GM21825 (cell line): ENCODE data around the gene PRRC2B.
A peak's percentile ranks its signal among the peaks of the same experiment; 100 is the strongest.
"Not testable (repeated sequence)": the region's sequence is repeated elsewhere in the genome, so short reads cannot be mapped to it uniquely, and the experiment has no call there.

Experiments used
- ATAC-seq: cut with Tn5 transposase; IDR thresholded peaks from one replicate; pipeline ENCODE4 v1.9.1; 2021; ENCODE audit warnings: mild to moderate bottlenecking, moderate library complexity; ENCODE audit not compliant: unreplicated experiment

Gene PRRC2B

GRCh38 chr9:131503626-131504465, 110.0 kb downstream of the PRRC2B start:
- ATAC-seq: peak; percentile 6

GRCh38 chr9:131505012-131505411, 111.1 kb downstream of the PRRC2B start:
- no peak for ATAC-seq

- ATAC-seq: no peak
These were observed 117.5 kb downstream of the PRRC2B start for GRCh38 chr9:131511416-131511815.

GRCh38 chr9:131511880-131512279, 118.0 kb downstream of the PRRC2B start:
- no peak for ATAC-seq

GRCh38 chr9:131513177-131513576, 119.3 kb downstream of the PRRC2B start:
- no peak for ATAC-seq

- ATAC-seq: not testable (repeated sequence)
These were observed 121.7 kb downstream of the PRRC2B start for GRCh38 chr9:131515559-131516031.

GRCh38 chr9:131516100-131516499, 122.2 kb downstream of the PRRC2B start:
- no peak for ATAC-seq

GRCh38 chr9:131516930-131517329, 123.0 kb downstream of the PRRC2B start:
- ATAC-seq: no peak

- no peak for ATAC-seq
These were observed 123.9 kb downstream of the PRRC2B start for GRCh38 chr9:131517761-131518190.

GRCh38 chr9:131518553-131518952, 124.7 kb downstream of the PRRC2B start:
- ATAC-seq: no peak

GRCh38 chr9:131520503-131520902, 126.6 kb downstream of the PRRC2B start:
- no peak for ATAC-seq

- no peak for ATAC-seq
These were observed 127.3 kb downstream of the PRRC2B start for GRCh38 chr9:131521203-131521602.

GRCh38 chr9:131521822-131522221, 127.9 kb downstream of the PRRC2B start:
- ATAC-seq: no peak

- no peak for ATAC-seq
These were observed 128.6 kb downstream of the PRRC2B start for GRCh38 chr9:131522257-131523085.

- ATAC-seq: no peak
These were observed 129.2 kb downstream of the PRRC2B start for GRCh38 chr9:131523086-131523388.

- ATAC-seq: no peak
These were observed 129.9 kb downstream of the PRRC2B start for GRCh38 chr9:131523451-131524435.

- no peak for ATAC-seq
These were observed 130.9 kb downstream of the PRRC2B start for GRCh38 chr9:131524665-131525315.

- no peak for ATAC-seq
These were observed 132.0 kb downstream of the PRRC2B start for GRCh38 chr9:131525643-131526565.

GRCh38 chr9:131528186-131528585, 134.3 kb downstream of the PRRC2B start:
- ATAC-seq: no peak
